ENCODE results near the gene FMN1.

FMN1 gene

GRCh38 chr15:33197636-33198035 lies 3.1 kb upstream of the FMN1 start:
- DNase-seq, result no peak

- DNase-seq, result no peak
Observed at GRCh38 chr15:33194237-33194636, 277 bp downstream of the FMN1 start.

- DNase-seq, result no peak
Observed at GRCh38 chr15:33191591-33191990, 2.9 kb downstream of the FMN1 start.

- peak; percentile 88 for DNase-seq
Observed at GRCh38 chr15:33190539-33190938, 4.0 kb downstream of the FMN1 start.

- no peak for DNase-seq
Observed at GRCh38 chr15:33188641-33189257, 5.8 kb downstream of the FMN1 start.

- no peak for DNase-seq
Observed at GRCh38 chr15:33188159-33188558, 6.4 kb downstream of the FMN1 start.

GRCh38 chr15:33183334-33183733 lies 11.2 kb downstream of the FMN1 start:
- no peak for DNase-seq

GRCh38 chr15:33182926-33183325 lies 11.6 kb downstream of the FMN1 start:
- no peak for DNase-seq

- DNase-seq, result no peak
Observed at GRCh38 chr15:33182278-33182905, 12.1 kb downstream of the FMN1 start.

- no peak for DNase-seq
Observed at GRCh38 chr15:33179874-33180273, 14.6 kb downstream of the FMN1 start.

- no peak for DNase-seq
Observed at GRCh38 chr15:33171202-33171601, 23.3 kb downstream of the FMN1 start.

- no peak for DNase-seq
Observed at GRCh38 chr15:33169625-33170024, 24.9 kb downstream of the FMN1 start.

GRCh38 chr15:33168444-33168843 lies 26.1 kb downstream of the FMN1 start:
- no peak for DNase-seq

- no peak for DNase-seq
Observed at GRCh38 chr15:33163816-33164215, 30.7 kb downstream of the FMN1 start.

GRCh38 chr15:33161209-33161608 lies 33.3 kb downstream of the FMN1 start:
- no peak for DNase-seq

GRCh38 chr15:33160581-33161165 lies 33.8 kb downstream of the FMN1 start:
- DNase-seq, result no peak

- DNase-seq, result peak; percentile 23
Observed at GRCh38 chr15:33159726-33160453, 34.6 kb downstream of the FMN1 start.

GRCh38 chr15:33158366-33158765 lies 36.1 kb downstream of the FMN1 start:
- no peak for DNase-seq

GRCh38 chr15:33157371-33158037 lies 37.0 kb downstream of the FMN1 start:
- no peak for DNase-seq

- no peak for DNase-seq
Observed at GRCh38 chr15:33155691-33156420, 38.7 kb downstream of the FMN1 start.

GRCh38 chr15:33154351-33155166 lies 40.0 kb downstream of the FMN1 start:
- no peak for DNase-seq

GRCh38 chr15:33153548-33153947 lies 41.0 kb downstream of the FMN1 start:
- DNase-seq, result no peak
